HG02798 (cell line): ENCODE results near the gene ITGA1.
"Not testable (repeated sequence)": the region's sequence is repeated elsewhere in the genome, so short reads cannot be mapped to it uniquely, and the experiment has no call there.

Experiments used
- ATAC-seq: cut with Tn5 transposase; IDR thresholded peaks from one replicate; pipeline ENCODE4 v1.9.1; 2021; ENCODE audit warnings: mild to moderate bottlenecking; ENCODE audit not compliant: unreplicated experiment, poor library complexity

The ITGA1 gene

DNA sequence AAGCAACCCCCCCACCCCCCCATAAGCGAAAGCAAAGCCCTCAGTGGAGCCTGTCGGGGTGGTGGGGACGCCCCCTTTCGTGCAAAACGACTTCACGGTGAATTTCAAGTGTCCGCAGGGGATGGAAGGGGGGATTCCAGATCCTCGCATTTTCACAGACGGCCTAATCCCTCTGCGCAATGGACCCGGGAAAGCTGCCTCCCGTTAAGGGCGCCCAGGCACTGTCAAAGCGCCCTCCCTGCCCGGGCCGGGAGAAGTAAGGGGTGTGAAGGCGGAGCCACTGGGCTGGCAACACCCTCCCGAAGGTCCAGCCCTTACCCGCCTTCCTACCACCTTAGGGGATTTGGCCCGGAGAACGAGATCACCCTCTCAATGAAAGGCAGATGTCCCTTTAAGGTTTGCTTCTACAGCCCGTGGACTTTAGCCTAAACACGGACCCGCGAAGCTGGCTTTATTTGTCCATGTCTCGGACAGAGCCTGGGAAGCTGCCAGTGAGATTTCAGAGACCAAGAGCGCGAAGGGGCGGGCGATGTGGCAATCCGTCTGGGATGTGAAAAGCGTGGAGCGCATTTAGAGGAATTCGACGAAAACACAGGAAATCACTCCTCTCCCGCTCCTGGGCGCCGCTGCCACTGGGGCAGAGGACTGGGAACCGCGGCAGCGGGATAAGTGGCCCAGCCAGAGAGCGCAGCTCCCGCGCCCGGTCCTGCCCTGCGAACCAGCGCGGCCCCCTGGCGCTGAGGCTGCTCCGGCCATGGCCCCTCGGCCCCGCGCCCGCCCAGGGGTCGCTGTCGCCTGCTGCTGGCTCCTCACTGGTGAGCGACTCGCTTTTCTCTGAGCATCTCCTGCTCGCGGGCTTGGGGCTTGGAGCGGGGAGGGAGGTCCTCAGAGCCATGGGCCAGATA lies at the start of gene ITGA1, which contains the start of gene PELO:
TSS of gene ITGA1 (plus strand) at position 317 of the 905 bp plus-strand sequence. CDS start at position 755, 438 bp downstream.
TSS of gene PELO (plus strand) at position 317 of the 905 bp plus-strand sequence. CDS start 12,479 bp downstream, outside the sequence.
- ATAC-seq, result peak; percentile 85

DNA sequence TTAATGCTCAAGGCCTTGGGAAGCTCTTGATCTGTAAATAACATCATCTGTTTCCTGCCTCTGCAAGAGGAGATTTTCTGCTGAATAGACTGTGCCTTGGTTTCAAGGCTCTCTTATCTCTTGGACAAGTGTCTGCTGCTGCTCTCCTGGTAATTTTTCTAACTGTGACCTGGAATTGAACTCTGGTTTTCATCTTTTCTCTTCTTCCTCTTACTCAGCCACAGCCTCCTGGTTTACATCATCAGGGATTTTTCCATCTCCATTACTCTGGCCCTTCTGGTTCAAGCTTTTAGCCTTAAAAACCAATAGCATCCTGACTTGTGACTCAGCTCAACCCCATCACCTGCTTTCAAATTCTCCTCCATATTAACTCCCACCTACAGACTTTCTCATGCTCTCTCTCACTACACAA lies 49.6 kb upstream of the ITGA1 start:
- ATAC-seq, result no peak

DNA sequence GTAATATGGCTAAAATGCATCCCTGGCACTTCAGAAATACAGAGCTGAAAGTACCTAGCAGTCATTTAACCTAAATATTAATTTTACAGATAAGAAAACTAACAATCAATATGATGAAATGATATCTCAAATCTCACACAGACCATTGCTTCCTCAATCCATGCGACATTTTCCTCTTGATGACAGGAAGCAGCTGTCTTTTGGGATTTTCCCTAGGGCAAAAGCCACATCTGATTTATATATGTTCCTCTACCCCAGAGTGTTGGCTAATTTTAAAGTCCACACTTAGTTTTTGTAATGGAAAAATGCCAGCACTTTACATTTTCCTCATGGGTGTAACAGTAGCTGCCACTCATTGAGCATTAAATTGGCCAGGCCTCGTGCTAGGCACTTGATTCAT lies 47.7 kb upstream of the ITGA1 start:
- ATAC-seq, result no peak

DNA sequence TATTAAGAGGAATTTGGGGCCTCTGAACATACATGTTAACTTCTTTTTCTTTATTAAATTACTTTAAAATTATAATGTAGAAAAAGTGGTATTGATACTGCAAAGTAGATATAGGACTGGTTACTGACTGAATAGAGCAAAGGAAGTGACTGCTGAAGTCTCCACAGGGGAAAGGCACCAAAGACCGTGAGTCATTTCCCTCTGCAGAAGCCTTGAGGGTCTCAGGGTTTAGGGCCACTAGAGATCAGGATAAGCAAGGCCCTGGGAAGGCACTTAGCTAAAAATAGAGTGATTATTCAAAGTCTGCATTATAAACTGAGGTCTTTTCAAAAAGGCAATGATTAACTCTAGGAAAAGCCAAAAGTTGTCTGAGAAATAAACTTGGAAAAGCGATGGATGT lies 44.7 kb upstream of the ITGA1 start:
- ATAC-seq, result no peak

DNA sequence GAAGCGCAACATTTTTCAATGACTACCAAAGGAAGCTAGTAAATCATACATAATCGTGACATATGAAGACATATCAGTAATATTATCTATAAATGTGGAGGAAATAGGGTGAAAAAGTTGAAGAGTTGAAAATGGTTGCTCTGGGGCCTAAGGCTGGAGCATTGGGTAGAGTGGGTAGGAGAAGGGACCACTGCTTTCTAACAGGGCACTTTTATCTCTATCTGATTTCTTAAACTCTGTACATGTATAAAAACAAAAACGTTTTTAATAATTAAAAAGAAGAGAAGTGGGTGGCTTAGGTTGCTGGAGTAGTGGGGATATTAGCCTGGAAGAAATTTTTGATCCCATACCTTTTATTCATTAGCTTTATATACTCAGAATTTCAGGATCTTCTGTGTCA lies 44.2 kb upstream of the ITGA1 start:
- ATAC-seq, result no peak

DNA sequence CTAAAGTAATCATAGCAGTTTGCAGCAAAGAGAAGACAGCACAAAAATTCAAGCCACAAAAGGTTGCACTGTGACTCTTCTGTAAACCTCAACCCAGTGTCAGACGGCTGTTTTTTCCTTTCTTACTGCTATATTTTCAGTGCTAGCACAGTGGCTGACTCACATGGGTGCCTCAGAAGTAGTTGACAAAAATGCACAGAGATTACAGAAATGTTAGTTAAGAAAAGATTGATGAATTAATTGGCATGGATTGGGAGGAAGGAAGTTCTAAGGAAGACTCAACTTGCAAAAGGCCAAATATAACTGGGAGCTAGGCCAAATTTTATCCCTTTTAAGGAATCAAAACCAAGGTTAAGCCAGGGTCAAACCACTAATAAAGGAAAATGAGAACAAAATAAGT lies 43.7 kb upstream of the ITGA1 start:
- peak; percentile 50 for ATAC-seq

DNA sequence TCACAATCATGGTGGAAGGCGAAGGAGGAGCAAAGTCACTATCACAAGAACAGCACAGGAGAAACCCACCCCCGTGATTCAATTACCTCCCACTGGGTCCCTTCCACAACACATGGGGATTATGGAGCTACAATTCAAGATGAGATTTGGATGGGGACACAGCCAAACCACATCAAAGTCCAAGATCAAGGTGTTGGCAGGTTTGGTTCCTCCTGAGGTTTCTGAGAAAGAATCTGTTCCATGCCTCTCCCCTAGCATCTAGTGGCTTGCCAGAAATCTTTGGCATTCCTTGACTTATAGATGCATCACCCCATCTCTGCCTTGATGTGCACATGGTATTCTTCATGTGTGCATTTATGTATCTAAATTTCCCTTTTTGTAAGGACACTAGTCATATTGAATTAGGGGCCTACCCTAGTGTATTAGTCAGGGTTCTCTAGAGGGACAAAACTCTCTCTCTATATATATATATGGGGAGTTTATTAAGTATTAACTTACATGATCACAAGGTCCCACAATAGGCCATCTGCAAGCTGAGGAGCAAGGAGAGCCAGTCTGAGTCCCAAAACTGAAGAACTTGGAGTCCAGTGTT lies 42.8 kb upstream of the ITGA1 start:
- ATAC-seq, result not testable (repeated sequence)

DNA sequence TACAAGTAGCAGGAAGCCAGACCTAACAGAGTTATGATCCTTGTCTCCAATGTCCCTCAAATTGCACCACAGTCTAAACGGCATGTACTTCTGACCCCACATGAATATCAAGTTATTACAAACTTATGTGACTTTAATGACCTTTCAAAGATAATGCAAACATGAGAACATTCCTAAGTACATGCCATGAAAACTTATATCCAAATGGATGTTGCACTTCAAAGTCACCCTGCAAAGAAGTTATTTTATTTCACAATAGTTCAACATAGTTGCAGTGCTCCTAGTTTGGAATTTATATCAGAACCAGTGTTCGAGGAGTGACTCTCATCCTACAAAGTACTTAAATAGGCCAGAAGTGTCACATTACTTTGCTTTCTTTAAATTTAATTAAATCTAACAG lies 41.2 kb upstream of the ITGA1 start:
- no peak for ATAC-seq

DNA sequence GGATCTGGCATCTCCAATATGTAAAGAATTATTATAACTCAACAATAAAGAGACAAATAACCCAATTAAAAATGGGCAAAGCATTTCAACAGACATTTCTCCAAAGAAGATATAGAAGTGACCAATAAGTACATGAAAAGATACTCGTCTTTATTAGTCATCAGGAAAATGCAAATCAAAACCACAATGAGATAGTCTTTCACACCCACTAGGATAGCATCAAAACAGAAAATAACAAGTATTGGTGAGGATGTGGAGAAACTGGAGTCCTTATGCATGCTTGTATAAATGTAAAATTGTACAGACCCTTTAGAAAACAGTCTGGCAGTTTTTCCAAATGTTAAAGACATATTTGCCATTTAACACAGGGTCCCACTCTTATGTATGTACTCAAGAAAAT lies 39.1 kb upstream of the ITGA1 start:
- ATAC-seq, result no peak

DNA sequence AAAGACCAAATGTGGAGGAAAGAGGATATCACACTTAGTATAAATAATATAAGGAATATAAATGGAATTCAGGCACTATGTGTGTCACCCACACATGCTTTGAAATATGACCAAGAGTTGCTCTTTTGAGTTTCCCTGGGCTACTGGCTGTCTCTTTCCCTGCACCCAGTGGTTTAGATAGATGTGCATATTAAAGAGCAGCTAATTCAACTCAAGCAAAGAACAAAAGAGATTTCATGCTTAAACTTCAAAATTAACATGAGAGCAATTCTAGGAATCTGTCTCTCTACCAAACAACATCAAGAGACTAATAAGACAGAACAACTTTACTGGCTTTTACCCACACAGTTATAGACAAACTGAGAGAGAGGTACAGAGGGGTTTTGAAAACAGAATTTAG lies 38.0 kb upstream of the ITGA1 start:
- ATAC-seq, result no peak

DNA sequence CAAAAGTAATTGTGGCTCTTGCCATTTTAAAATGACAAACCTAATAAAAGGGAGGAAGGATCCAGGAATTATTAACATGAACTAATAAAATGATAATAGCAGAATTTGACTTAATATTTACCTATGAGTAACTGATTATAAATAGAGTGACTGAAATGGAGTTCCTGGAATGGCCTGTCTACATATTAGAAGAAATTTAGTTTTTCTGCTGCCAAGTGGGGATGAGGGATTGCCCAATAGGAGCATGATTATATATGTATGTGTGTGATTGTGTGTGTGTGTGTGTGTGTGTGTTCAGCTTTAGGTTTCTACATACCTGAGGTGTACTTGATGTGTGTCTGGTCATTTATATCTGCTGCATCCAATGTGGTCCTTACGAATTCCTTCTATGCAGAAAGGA lies 36.6 kb upstream of the ITGA1 start:
- no peak for ATAC-seq

DNA sequence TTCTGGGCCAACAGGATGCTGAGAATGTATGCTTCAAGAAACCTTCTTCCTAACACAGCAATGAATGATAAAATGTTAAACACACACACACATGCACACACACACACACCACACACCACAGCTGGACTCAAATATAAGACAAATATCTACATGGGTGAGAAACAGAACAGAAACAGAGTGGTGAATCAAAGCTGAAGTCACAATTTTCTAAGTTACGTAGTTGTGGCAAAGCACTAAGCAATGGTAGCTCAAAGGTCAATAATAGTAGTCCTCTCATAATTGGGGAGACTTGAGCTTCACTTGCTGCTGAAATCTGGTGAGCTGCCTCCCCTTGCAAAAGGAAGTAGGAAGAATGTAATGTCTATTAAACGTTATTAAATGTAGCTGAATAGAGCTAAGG lies 33.7 kb upstream of the ITGA1 start:
- no peak for ATAC-seq

DNA sequence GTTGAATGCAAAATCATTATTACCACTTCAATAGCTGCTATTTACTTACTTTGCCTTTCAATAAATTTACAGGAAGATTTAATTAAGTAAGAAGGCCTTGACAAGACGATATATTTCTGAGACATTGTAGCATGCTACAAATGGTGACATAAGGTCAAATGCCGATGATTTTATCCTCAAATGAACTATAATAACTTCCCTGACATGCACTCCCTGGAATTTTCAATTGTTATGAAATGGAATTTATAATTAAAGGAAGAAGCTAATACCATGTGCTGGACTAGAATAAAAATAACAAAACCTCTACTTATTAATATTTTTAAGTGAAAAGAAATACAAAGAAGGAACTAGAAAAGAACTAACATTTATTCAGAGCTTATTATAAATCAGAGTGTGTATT lies 30.2 kb upstream of the ITGA1 start:
- ATAC-seq, result no peak

DNA sequence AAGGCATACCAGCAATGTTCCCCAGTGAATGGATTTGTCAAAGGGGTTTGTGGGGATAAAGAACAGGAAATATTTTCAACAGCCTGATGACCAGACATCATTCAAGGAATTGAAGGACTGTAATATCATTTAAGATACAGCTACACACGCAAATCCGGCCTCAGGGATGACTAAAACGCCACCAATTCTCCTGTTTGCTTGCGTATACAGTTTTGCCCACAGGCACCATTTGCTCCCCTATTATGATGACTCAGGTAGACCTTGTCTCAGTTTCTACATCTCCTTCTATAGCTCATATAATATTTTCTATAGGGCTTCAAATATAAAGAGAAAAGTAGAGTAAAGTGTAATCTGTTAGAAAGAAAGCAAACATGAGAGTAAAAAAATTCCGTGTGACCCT lies 29.7 kb upstream of the ITGA1 start:
- ATAC-seq, result no peak

DNA sequence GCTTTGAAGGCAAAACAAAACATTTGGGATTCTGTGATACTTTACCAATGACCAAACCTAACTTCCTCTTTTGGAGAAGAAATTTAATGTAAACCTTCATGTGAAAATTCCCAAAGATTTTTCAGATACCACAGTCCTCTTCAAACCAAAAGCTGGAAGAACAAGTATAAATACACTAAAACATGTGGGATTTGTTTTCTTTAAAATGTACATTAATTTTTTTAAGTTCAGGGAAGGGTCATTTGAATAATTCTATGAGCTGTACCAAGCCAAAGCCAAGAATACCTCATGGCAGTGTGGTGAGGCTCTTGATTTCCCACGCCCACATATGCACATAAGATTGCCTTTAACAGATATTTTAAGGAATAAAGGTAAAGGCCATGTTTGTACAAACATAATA lies 28.4 kb upstream of the ITGA1 start:
- no peak for ATAC-seq

DNA sequence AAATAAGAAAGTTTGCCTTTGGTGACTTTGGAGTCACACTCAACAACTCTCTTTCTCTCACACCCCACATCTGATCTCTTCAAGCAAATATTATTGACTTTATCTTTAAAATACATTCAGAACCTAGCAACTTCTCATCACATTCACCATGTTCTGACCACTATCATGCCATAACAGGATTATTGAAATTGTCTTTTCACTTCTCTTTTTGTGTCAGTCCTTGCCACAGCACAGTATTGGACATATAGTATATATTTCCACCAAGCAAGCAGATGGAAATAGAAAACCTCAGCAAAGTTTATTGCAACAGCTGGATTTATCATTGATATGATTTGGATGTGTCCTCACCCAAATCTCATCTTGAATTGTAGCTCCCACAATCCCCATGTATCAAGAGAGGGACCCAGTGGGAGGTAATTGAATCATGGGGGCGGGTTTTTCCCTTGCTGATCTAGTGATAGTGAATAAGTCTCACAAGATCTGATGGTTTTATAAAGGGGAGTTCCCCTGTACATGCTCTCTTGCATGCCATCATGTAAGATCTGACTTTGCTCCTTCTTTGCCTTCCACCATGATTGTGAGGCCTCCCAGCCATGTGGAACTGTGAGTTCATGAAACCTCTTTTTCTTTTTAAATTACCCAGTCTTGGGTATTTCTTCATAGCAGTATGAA lies 26.9 kb upstream of the ITGA1 start:
- no peak for ATAC-seq

DNA sequence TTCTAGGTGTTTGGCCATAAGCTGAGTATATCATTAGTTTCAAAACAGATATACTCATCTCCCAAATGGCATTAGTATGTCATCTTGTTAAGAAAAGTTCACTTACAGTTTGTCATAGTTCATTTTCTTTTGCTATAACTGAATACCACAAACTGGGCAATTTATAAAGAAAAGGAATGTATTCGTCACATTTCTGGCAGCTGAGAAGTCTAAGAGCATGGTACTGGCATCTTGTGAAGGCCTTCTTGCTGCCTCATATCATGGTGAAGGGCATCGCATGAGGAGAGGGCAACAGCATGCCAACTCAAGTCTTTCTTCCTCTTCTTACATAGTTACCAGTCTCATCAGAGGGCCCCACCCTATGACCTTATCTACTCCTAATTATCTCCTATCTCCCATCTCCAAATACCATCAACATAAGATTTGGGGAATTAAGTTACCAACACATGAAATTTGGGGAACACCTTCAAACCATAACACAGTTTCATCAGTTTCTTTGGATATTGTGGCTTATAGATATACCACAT lies 20.4 kb upstream of the ITGA1 start:
- ATAC-seq, result no peak

DNA sequence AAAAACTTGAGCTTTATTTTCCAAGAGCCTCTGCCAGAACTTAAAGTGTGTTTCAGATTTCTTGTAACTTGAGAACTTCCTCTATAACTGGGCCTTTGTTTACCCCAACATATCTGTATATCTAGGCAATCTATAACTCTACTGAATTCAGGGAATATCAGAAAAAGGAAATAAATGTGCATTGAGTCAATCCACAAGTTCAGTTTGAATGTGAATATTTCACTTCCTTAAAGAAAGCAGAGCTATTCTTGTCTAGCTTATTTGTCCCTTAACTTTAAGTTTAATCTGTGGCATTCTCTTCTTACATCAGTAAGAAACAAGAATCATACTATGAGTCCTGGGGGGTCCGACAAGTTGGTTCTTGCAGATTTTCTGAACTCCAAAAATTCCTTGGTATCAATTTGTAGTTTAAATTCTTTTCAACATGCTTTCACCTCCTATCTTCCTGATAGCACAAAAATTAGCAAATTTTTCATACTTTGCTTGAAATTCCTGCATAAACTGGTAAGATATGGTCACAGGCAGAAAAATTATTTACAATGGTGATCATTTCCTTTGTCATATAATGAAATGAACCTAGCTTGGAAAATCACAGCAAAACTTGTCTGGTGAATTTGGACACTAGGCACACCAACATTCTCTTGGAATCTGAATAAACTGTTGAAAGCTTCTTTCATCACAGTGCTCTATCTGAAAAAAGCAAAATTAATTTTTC lies 19.8 kb upstream of the ITGA1 start:
- ATAC-seq, result no peak

DNA sequence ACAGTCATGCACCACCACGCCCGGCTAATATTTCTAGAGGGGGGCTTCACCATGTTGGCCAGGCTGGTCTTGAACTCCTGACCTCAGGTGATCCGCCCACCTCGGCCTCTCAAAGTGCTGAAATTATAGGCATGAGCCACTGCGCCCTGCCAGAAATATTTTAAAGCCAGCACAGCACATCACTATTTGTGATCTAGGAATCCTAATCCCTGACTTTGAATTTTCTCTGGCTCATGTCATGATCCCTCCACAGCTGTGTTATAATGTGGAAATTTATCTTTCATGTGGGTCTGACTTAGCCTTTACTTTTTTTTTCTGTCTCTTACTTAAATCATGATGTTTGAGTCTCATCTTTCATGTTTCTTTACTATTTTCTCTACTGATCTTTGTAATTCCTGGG lies 18.7 kb upstream of the ITGA1 start:
- no peak for ATAC-seq

DNA sequence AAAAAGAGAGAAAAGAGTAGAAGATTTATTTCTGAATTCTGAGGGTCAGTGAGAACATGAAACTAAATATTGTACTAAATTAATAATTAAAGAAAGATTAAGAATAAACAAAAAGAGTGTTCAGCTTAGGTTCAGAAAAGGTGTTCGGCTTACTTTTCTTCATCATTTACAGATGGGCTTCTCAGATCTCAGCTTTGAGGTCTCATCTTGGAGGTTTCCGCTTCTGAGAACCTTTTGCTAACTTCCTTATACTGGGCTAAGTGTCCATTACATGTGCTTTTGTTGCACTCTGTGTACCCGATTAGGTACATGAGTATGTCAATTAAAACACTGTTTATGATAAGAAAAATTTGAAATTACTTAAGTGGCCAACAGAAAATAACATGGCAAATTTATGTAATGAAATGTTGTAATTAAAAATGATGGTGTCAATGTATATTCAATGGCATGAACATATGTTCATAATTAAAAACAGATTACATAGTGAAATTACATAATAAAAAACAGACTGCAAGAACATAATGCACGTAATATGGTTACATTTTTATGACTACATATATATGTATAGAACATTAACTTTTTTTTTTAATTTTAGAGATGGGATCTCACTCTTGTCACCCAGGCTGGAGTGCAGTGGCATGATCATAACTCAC lies 17.3 kb upstream of the ITGA1 start:
- ATAC-seq, result no peak
